Measurements from ENCODE around the gene WDR89. TPM values are rescaled to one million over a fixed set of nuclear protein-coding genes. Genes with fewer than 3 reads are reported as not detected.
"Not testable (repeated sequence)": the region's sequence is repeated elsewhere in the genome, so short reads cannot be mapped to it uniquely, and the experiment has no call there.

WDR89 gene
- total RNA-seq, 3 donors from 2014 or later = 5.1 to 12.4 (median 8.5) TPM

GRCh38 chr14:63663428-63664341 lies 22.0 kb upstream of the WDR89 start:
- Histone ChIP-seq H3K9me3 (no peaks in the 10 kb centered on the region), H3K4me3 (no peak overlapping the region)

DNA sequence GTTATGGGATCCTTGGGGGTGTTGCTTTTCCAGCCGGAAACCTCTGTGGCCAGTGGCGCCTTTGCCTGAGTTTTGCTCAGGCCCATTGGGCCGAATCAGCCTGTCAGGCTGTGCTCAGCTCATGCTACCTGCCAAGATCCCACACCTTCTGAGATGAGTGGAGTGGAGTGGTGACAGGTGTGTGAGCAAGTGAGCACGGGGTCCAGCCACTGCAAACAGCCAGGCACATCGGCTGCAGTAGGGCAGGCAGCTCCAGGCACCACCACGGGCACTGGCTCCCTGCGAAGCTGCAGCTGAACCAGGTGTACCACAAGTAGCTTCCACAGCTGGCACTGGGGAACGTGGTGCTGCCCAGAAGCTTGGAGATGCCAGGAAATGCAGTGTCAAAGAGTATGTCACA lies 21.1 kb upstream of the WDR89 start:
- no peak overlapping the region for H3K4me3 ChIP-seq
- DNase-seq (ENCODE audit: low spot score in 2 of 2) = no peak
- no peaks in the 10 kb centered on the region for H3K36me3 ChIP-seq
- H3K9me3 ChIP-seq = no peaks in the 10 kb centered on the region
- no peak overlapping the region for H3K27ac ChIP-seq
- H3K27me3 ChIP-seq = no peaks in the 10 kb centered on the region
- no peaks in the 10 kb centered on the region for H3K4me1 ChIP-seq
- intact Hi-C loops (cut with DNase I; ENCODE audit: low total_unique reads) = no loop called here
- no peak for TF ChIP-seq POLR2AphosphoS5 (IDR thresholded peaks at IDR 0.05)
- TF ChIP-seq POLR2A (IDR thresholded peaks at IDR 0.05) = no peak
- TF ChIP-seq CTCF (IDR thresholded peaks at IDR 0.05) = no peak

More at GRCh38 chr14:63663428-63664341, 22.0 kb upstream of the WDR89 start:
- no peaks in the 10 kb centered on the region for H3K36me3 ChIP-seq
- TF ChIP-seq POLR2A (IDR thresholded peaks at IDR 0.05) (no peak), POLR2AphosphoS5 (IDR thresholded peaks at IDR 0.05) (no peak), CTCF (IDR thresholded peaks at IDR 0.05) (no peak)
- intact Hi-C loops (cut with DNase I; ENCODE audit: low total_unique reads) = no loop called here
- DNase-seq (ENCODE audit: low spot score in 2 of 2) = no peak
- H3K27me3 ChIP-seq = no peaks in the 10 kb centered on the region
- no peak overlapping the region for H3K27ac ChIP-seq
- no peaks in the 10 kb centered on the region for H3K4me1 ChIP-seq

DNA sequence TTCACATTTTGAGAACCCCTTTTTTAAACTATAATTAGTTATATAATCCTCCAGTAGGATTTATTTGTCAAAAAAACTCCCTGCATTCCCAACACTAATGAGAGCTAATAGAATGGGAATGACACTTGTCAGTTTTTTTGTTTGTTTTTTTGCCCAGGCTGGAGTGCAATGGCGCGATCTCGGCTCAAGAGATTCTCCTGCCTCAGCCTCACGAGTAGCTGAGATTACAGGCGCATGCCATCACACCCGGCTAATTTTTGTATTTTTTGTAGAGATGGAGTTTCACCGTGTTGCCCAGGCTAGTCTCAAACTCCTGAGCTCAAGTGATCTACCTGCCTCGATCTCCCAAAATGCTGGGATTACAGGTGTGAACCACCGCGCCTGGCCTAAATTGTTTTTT lies 20.2 kb upstream of the WDR89 start:
- H3K27ac ChIP-seq; H3K4me1 ChIP-seq; DNase-seq (ENCODE audit: low spot score in 2 of 2); H3K36me3 ChIP-seq; H3K9me3 ChIP-seq; intact Hi-C loops (cut with DNase I; ENCODE audit: low total_unique reads); H3K4me3 ChIP-seq; H3K27me3 ChIP-seq: not testable (repeated sequence)

DNA sequence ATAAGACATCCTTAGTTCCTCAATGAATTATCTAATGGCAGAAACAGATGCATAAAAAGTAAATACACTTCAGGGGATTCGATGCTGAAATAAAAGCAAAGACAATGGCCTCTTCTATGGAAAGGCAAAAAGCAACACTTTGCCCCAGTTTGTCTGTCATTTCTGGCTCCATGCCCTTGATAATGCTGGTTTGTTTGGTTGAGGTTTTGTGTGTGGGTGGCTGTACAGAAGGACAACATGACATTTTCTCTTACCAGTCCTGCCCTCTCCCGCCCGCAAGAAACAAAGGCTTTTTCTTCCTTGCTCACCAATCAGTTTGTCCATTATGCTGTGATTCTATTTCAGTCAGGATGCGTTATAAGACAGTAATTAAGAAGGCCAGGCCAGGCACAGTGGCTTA lies 18.1 kb upstream of the WDR89 start:
- Histone ChIP-seq H3K4me3 (no peak overlapping the region), H3K9me3 (no peaks in the 10 kb centered on the region), H3K27ac (no peak overlapping the region), H3K36me3 (no peaks in the 10 kb centered on the region), H3K4me1 (no peaks in the 10 kb centered on the region), H3K27me3 (no peaks in the 10 kb centered on the region)
- no peak for DNase-seq (ENCODE audit: low spot score in 2 of 2)
- intact Hi-C loops (cut with DNase I; ENCODE audit: low total_unique reads) = no loop called here
- no peak for TF ChIP-seq CTCF (IDR thresholded peaks at IDR 0.05)
- no peak for TF ChIP-seq POLR2AphosphoS5 (IDR thresholded peaks at IDR 0.05)
- TF ChIP-seq POLR2A (IDR thresholded peaks at IDR 0.05) = no peak

DNA sequence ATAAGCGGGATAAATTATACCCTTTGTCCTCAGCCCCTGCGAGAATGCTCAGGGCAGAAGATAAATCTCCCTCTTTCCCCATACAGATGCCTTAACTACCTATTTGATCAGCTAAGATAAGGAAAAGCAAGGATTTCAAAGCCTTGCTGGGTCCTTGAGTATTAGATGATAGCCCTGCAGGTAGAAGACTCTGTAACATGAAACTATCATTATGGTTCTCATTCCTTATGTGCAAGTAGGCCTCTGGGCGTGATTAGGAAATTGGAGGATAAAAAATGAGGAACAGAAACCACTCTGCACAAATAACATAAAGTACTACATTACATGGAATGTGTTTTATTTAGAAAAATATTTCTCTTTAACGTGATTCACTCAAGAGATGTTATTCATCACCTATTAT lies 14.5 kb upstream of the WDR89 start:
- Histone ChIP-seq H3K27me3 (no peaks in the 10 kb centered on the region), H3K4me1 (no peaks in the 10 kb centered on the region), H3K36me3 (no peaks in the 10 kb centered on the region), H3K4me3 (no peak overlapping the region), H3K9me3 (no peaks in the 10 kb centered on the region), H3K27ac (no peak overlapping the region)
- intact Hi-C loops (cut with DNase I; ENCODE audit: low total_unique reads) = no loop called here
- no peak for DNase-seq (ENCODE audit: low spot score in 2 of 2)
- TF ChIP-seq POLR2A (IDR thresholded peaks at IDR 0.05) (no peak), CTCF (IDR thresholded peaks at IDR 0.05) (no peak), POLR2AphosphoS5 (IDR thresholded peaks at IDR 0.05) (no peak)
